ENCODE measurements around the gene HIVEP2. TPM values are rescaled to one million over a fixed set of nuclear protein-coding genes. Genes with fewer than 3 reads are reported as not detected.

HIVEP2 gene
- total RNA-seq, 1 donor from 2014 or later: 11.8 TPM

DNA sequence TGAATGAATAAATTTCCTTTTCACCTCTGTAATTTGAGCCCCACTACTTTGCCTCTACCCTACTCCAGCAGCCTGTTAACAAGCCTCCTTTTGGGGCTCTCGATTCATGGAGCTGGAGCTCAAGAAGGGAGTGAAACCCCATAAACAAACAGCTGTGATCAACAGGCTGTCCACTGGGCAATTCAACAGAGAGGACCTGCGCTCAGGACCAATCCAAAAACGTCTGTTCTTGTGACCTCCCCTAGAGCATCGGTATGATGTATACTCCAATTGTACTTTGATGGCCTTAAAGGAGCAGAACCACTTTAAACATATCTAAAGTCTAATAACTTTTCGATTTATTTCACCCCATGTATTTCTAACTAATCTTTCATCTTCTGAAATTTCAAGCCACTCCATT is 37.4 kb downstream of the HIVEP2 start:
- Mint-ChIP-seq H3K27ac (no peak overlapping the region), H3K4me3 (ENCODE audit: low read depth) (no peak overlapping the region)

GRCh38 chr6:142906945-142907470 is 38.0 kb downstream of the HIVEP2 start:
- H3K4me3 Mint-ChIP-seq (ENCODE audit: low read depth): no peak overlapping the region
- H3K9me3 Mint-ChIP-seq (ENCODE audit: low read depth): no peaks in the 10 kb centered on the region
- H3K4me1 Mint-ChIP-seq (ENCODE audit: low read depth): peaks cover 18% of the 10 kb centered on the region
- no peaks in the 10 kb centered on the region for H3K27me3 Mint-ChIP-seq
- TF ChIP-seq, protein P1, sequence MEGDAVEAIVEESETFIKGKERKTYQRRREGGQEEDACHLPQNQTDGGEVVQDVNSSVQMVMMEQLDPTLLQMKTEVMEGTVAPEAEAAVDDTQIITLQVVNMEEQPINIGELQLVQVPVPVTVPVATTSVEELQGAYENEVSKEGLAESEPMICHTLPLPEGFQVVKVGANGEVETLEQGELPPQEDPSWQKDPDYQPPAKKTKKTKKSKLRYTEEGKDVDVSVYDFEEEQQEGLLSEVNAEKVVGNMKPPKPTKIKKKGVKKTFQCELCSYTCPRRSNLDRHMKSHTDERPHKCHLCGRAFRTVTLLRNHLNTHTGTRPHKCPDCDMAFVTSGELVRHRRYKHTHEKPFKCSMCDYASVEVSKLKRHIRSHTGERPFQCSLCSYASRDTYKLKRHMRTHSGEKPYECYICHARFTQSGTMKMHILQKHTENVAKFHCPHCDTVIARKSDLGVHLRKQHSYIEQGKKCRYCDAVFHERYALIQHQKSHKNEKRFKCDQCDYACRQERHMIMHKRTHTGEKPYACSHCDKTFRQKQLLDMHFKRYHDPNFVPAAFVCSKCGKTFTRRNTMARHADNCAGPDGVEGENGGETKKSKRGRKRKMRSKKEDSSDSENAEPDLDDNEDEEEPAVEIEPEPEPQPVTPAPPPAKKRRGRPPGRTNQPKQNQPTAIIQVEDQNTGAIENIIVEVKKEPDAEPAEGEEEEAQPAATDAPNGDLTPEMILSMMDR (IDR thresholded peaks at IDR 0.05; ENCODE audit: unreplicated experiment): no peak
- no peaks in the 10 kb centered on the region for H3K36me3 Mint-ChIP-seq (ENCODE audit: insufficient read depth)
- no peak for DNase-seq (ENCODE audit: low spot score, unreplicated experiment)
- H3K27ac Mint-ChIP-seq: no peak overlapping the region

More for the DNA sequence above, 37.4 kb downstream of the HIVEP2 start:
- Mint-ChIP-seq H3K4me1 (ENCODE audit: low read depth) (peaks cover 14% of the 10 kb centered on the region), H3K36me3 (ENCODE audit: insufficient read depth) (peaks cover 3% of the 10 kb centered on the region), H3K27me3 (no peaks in the 10 kb centered on the region), H3K9me3 (ENCODE audit: low read depth) (peaks cover 3% of the 10 kb centered on the region)
- no peak for DNase-seq (ENCODE audit: low spot score, unreplicated experiment)
- TF ChIP-seq, protein P1 (IDR thresholded peaks at IDR 0.05; ENCODE audit: unreplicated experiment): no peak

DNA sequence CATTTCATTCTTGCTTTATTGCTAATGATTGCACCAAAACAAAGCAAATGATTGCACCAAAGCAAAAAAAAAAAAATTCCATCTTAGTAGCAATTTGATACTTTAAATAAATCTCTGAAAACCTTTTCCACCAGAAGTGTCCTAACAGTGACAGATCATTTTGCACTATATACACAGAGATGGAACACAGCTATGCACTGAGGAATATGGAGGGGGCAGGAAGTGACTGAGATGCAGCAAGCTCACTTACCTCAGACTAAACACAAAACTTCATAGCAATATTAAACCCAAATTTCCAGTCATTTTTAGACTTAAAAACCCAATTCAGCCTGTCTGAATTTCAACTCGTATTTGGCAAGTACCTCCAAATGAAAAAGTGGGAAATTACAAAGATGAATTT is 41.2 kb downstream of the HIVEP2 start:
- TF ChIP-seq, protein P1 (IDR thresholded peaks at IDR 0.05; ENCODE audit: unreplicated experiment): no peak
- H3K27me3 Mint-ChIP-seq: no peaks in the 10 kb centered on the region
- H3K4me3 Mint-ChIP-seq (ENCODE audit: low read depth): no peak overlapping the region
- no peak overlapping the region for H3K27ac Mint-ChIP-seq
- H3K36me3 Mint-ChIP-seq (ENCODE audit: insufficient read depth): no peaks in the 10 kb centered on the region
- no peaks in the 10 kb centered on the region for H3K9me3 Mint-ChIP-seq (ENCODE audit: low read depth)
- no peak for DNase-seq (ENCODE audit: low spot score, unreplicated experiment)
- peaks cover 35% of the 10 kb centered on the region for H3K4me1 Mint-ChIP-seq (ENCODE audit: low read depth)

GRCh38 chr6:142902636-142903053 is 42.3 kb downstream of the HIVEP2 start:
- Mint-ChIP-seq H3K4me1 (ENCODE audit: low read depth) (peaks cover 34% of the 10 kb centered on the region), H3K4me3 (ENCODE audit: low read depth) (no peak overlapping the region), H3K9me3 (ENCODE audit: low read depth) (no peaks in the 10 kb centered on the region), H3K36me3 (ENCODE audit: insufficient read depth) (no peaks in the 10 kb centered on the region), H3K27me3 (no peaks in the 10 kb centered on the region), H3K27ac (no peak overlapping the region)
- TF ChIP-seq, protein P1 (IDR thresholded peaks at IDR 0.05; ENCODE audit: unreplicated experiment): no peak
- DNase-seq (ENCODE audit: low spot score, unreplicated experiment): no peak

DNA sequence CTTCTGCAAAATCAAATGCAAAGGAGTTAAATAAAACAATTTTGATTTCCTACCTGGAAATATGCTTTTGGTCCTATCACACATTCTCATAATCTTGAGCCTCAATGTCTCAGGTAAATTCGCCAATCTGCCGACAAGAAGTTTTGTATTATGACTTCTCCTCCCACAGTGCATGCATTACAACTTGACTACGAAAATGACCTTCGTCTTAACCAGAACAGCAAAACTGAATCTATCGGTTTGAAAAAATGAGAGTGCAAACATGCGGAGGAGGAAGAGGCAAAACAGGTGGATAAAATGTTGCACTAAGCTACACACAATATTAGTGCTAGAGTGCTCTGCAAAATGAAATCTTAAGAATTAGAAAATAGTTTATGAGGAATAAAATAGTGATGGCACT is 43.4 kb downstream of the HIVEP2 start:
- H3K4me1 Mint-ChIP-seq (ENCODE audit: low read depth): peaks cover 31% of the 10 kb centered on the region
- TF ChIP-seq, protein P1 (IDR thresholded peaks at IDR 0.05; ENCODE audit: unreplicated experiment): no peak
- no peaks in the 10 kb centered on the region for H3K27me3 Mint-ChIP-seq
- H3K36me3 Mint-ChIP-seq (ENCODE audit: insufficient read depth): no peaks in the 10 kb centered on the region
- H3K4me3 Mint-ChIP-seq (ENCODE audit: low read depth): no peak overlapping the region
- no peaks in the 10 kb centered on the region for H3K9me3 Mint-ChIP-seq (ENCODE audit: low read depth)
- no peak for DNase-seq (ENCODE audit: low spot score, unreplicated experiment)
- H3K27ac Mint-ChIP-seq: no peak overlapping the region

All from progenitor cell of endocrine pancreas (in vitro differentiated cells).